Measurements from ENCODE around the gene ST6GALNAC3.

GRCh38 chr1:76408303-76408702 lies 333.8 kb downstream of the ST6GALNAC3 start:
- TF ChIP-seq CTCF (IDR thresholded peaks at IDR 0.05; ENCODE audit: low read depth, low read length, poor library complexity, severe bottlenecking) (no peak), EZH2phosphoT487 (IDR thresholded peaks at IDR 0.05; ENCODE audit: borderline replicate concordance, low read length) (no peak)
